ENCODE data around the gene RFLNA. TPM values are rescaled to one million over a fixed set of nuclear protein-coding genes. Genes with fewer than 3 reads are reported as not detected.
A peak's percentile ranks its signal among the peaks of the same experiment; 100 is the strongest.

Gene RFLNA
- total RNA-seq, 1 experiment from 2014 or later = 1.1 TPM

GRCh38 chr12:124295431-124296058, 652 bp downstream of the RFLNA start:
- Histone ChIP-seq H3K27ac (ENCODE audit: low read depth, low read length, poor library complexity, severe bottlenecking) (no peak overlapping the region), H3K4me1 (ENCODE audit: insufficient read depth, low read length, poor library complexity, severe bottlenecking) (no peaks in the 10 kb centered on the region), H3K27me3 (replicated peaks; ENCODE audit: insufficient read depth, low read depth, low read length, poor library complexity) (peaks cover 29% of the 10 kb centered on the region), H3K36me3 (ENCODE audit: insufficient read depth, low read length, poor library complexity, severe bottlenecking) (no peaks in the 10 kb centered on the region), H3K9me3 (ENCODE audit: low read depth, low read length, poor library complexity, severe bottlenecking) (no peaks in the 10 kb centered on the region), H3K4me3 (ENCODE audit: low read depth, low read length, poor library complexity, severe bottlenecking) (peak overlapping the region; percentile 41)
- TF ChIP-seq CTCF (conservative IDR thresholded peaks at IDR 0.05; ENCODE audit: low read depth, low read length) = no peak
- no peak for TF ChIP-seq EZH2 (IDR thresholded peaks at IDR 0.05; ENCODE audit: borderline replicate concordance, low read depth, low read length, poor library complexity, severe bottlenecking)
- ChIA-PET CTCF (no interaction called here), POLR2A (ENCODE audit: low non-redundant PET) (no interaction called here)
- DNase-seq (ENCODE audit: low spot score) = no peak
- intact Hi-C loops (cut with micrococcal nuclease; ENCODE audit: unreplicated experiment) = no loop called here
- no TSS peak for BruUV-seq (replicated peaks)

GRCh38 chr12:124296295-124296915, 1.5 kb downstream of the RFLNA start:
- no peak overlapping the region for H3K4me3 ChIP-seq (ENCODE audit: low read depth, low read length, poor library complexity, severe bottlenecking)
- ChIA-PET POLR2A (ENCODE audit: low non-redundant PET) (no interaction called here), CTCF (no interaction called here)
- no peaks in the 10 kb centered on the region for H3K36me3 ChIP-seq (ENCODE audit: insufficient read depth, low read length, poor library complexity, severe bottlenecking)
- no peak overlapping the region for H3K27ac ChIP-seq (ENCODE audit: low read depth, low read length, poor library complexity, severe bottlenecking)
- TF ChIP-seq EZH2 (IDR thresholded peaks at IDR 0.05; ENCODE audit: borderline replicate concordance, low read depth, low read length, poor library complexity, severe bottlenecking) = no peak
- TF ChIP-seq CTCF (conservative IDR thresholded peaks at IDR 0.05; ENCODE audit: low read depth, low read length) = no peak
- peaks cover 29% of the 10 kb centered on the region for H3K27me3 ChIP-seq (replicated peaks; ENCODE audit: insufficient read depth, low read depth, low read length, poor library complexity)
- intact Hi-C loops (cut with micrococcal nuclease; ENCODE audit: unreplicated experiment) = no loop called here
- no peaks in the 10 kb centered on the region for H3K4me1 ChIP-seq (ENCODE audit: insufficient read depth, low read length, poor library complexity, severe bottlenecking)
- DNase-seq (ENCODE audit: low spot score) = no peak
- no peaks in the 10 kb centered on the region for H3K9me3 ChIP-seq (ENCODE audit: low read depth, low read length, poor library complexity, severe bottlenecking)
- BruUV-seq (replicated peaks) = no TSS peak

- POLR2A ChIA-PET (ENCODE audit: low non-redundant PET) = no interaction called here
Observed at GRCh38 chr12:124296916-124297351, 2.0 kb downstream of the RFLNA start.

More at GRCh38 chr12:124296916-124297351, 2.0 kb downstream of the RFLNA start:
- intact Hi-C loops (cut with micrococcal nuclease; ENCODE audit: unreplicated experiment) = no loop called here
- no peak overlapping the region for H3K4me3 ChIP-seq (ENCODE audit: low read depth, low read length, poor library complexity, severe bottlenecking)
- H3K27me3 ChIP-seq (replicated peaks; ENCODE audit: insufficient read depth, low read depth, low read length, poor library complexity) = peaks cover 29% of the 10 kb centered on the region
- CTCF ChIA-PET = interaction anchor here (0.8 kb wide), 1 partner anchor 471 kb away, joined by 3 read pairs; no protein-coding TSS in a partner anchor
- TF ChIP-seq EZH2 (IDR thresholded peaks at IDR 0.05; ENCODE audit: borderline replicate concordance, low read depth, low read length, poor library complexity, severe bottlenecking) = no peak
- no peak overlapping the region for H3K27ac ChIP-seq (ENCODE audit: low read depth, low read length, poor library complexity, severe bottlenecking)
- DNase-seq (ENCODE audit: low spot score) = no peak
- H3K4me1 ChIP-seq (ENCODE audit: insufficient read depth, low read length, poor library complexity, severe bottlenecking) = no peaks in the 10 kb centered on the region
- H3K9me3 ChIP-seq (ENCODE audit: low read depth, low read length, poor library complexity, severe bottlenecking) = no peaks in the 10 kb centered on the region
- H3K36me3 ChIP-seq (ENCODE audit: insufficient read depth, low read length, poor library complexity, severe bottlenecking) = no peaks in the 10 kb centered on the region
- BruUV-seq (replicated peaks) = no TSS peak

All from A673 (cell line).